BLaER1 (cell line): ENCODE results near the gene DOK3.

Source experiments
- H3K27ac ChIP-seq: shearing (Covaris generic); formaldehyde crosslinking; 2 replicates; pipeline ENCODE4 v1.8.1; 2022
- H3K27me3 ChIP-seq: shearing (Covaris generic); formaldehyde crosslinking; 2 replicates; pipeline ENCODE4 v1.8.1; 2022
- H3K36me3 ChIP-seq: shearing (Covaris generic); formaldehyde crosslinking; 2 replicates; pipeline ENCODE4 v1.8.1; 2022
- H3K4me1 ChIP-seq: shearing (Covaris generic); formaldehyde crosslinking; 2 replicates; pipeline ENCODE4 v1.8.1; 2022
- H3K4me2 ChIP-seq: shearing (Covaris generic); formaldehyde crosslinking; 2 replicates; pipeline ENCODE4 v1.8.1; 2022
- H3K4me3 ChIP-seq: shearing (Covaris generic); formaldehyde crosslinking; 2 replicates; pipeline ENCODE4 v1.8.1; 2022
- H3K9ac ChIP-seq: shearing (Covaris generic); formaldehyde crosslinking; 2 replicates; pipeline ENCODE4 v1.8.1; 2022
- H3K9me3 ChIP-seq: shearing (Covaris generic); formaldehyde crosslinking; 2 replicates; pipeline ENCODE4 v1.8.1; 2022
- H4K20me1 ChIP-seq: shearing (Covaris generic); formaldehyde crosslinking; 2 replicates; pipeline ENCODE4 v1.8.1; 2022
- Cebpa-rat ChIP-seq: shearing (Covaris generic); IDR thresholded peaks from 2 replicates; pipeline ENCODE4 v1.8.1; 2022

DOK3 gene

GRCh38 chr5:177509991-177510566 is 453 bp upstream of the DOK3 start:
- peak overlapping the region; percentile 91 for H3K4me3 ChIP-seq
- H3K27ac ChIP-seq, result peak overlapping the region; percentile 99
- peak overlapping the region; percentile 98 for H3K4me2 ChIP-seq
- TF ChIP-seq Cebpa-rat, result no peak
- peaks cover 79% of the 10 kb centered on the region for H3K36me3 ChIP-seq
- peaks cover 25% of the 10 kb centered on the region for H4K20me1 ChIP-seq
- peaks cover 78% of the 10 kb centered on the region for H3K4me1 ChIP-seq
- H3K9ac ChIP-seq, result peak overlapping the region; percentile 99
- no peaks in the 10 kb centered on the region for H3K9me3 ChIP-seq
- H3K27me3 ChIP-seq, result no peaks in the 10 kb centered on the region

- no peaks in the 10 kb centered on the region for H3K27me3 ChIP-seq
- TF ChIP-seq Cebpa-rat, result no peak
- peak overlapping the region; percentile 98 for H3K4me2 ChIP-seq
- peak overlapping the region; percentile 99 for H3K27ac ChIP-seq
- no peaks in the 10 kb centered on the region for H3K9me3 ChIP-seq
- peak overlapping the region; percentile 99 for H3K9ac ChIP-seq
- peaks cover 33% of the 10 kb centered on the region for H4K20me1 ChIP-seq
- H3K36me3 ChIP-seq, result peaks cover 79% of the 10 kb centered on the region
- peak overlapping the region; percentile 91 for H3K4me3 ChIP-seq
- H3K4me1 ChIP-seq, result peaks cover 78% of the 10 kb centered on the region
Measured at GRCh38 chr5:177508837-177509236, 789 bp downstream of the DOK3 start.

GRCh38 chr5:177508221-177508611 is 1.4 kb downstream of the DOK3 start:
- Histone ChIP-seq H3K4me3 (peak overlapping the region; percentile 91), H3K9me3 (no peaks in the 10 kb centered on the region), H3K4me1 (peaks cover 78% of the 10 kb centered on the region), H4K20me1 (peaks cover 40% of the 10 kb centered on the region), H3K4me2 (peak overlapping the region; percentile 98), H3K27ac (peak overlapping the region; percentile 99), H3K27me3 (no peaks in the 10 kb centered on the region), H3K36me3 (peaks cover 79% of the 10 kb centered on the region), H3K9ac (peak overlapping the region; percentile 99)
- no peak for TF ChIP-seq Cebpa-rat

GRCh38 chr5:177507596-177508220 is 1.9 kb downstream of the DOK3 start:
- Histone ChIP-seq H4K20me1 (peaks cover 45% of the 10 kb centered on the region), H3K9me3 (no peaks in the 10 kb centered on the region), H3K36me3 (peaks cover 79% of the 10 kb centered on the region), H3K27me3 (no peaks in the 10 kb centered on the region), H3K4me3 (peak overlapping the region; percentile 91), H3K9ac (peak overlapping the region; percentile 99), H3K4me1 (peaks cover 78% of the 10 kb centered on the region), H3K27ac (peak overlapping the region; percentile 99), H3K4me2 (peak overlapping the region; percentile 98)
- TF ChIP-seq Cebpa-rat, result no peak

- Histone ChIP-seq H3K9me3 (no peaks in the 10 kb centered on the region), H3K9ac (peak overlapping the region; percentile 99), H3K4me2 (peak overlapping the region; percentile 98), H3K4me1 (peaks cover 78% of the 10 kb centered on the region), H3K4me3 (peak overlapping the region; percentile 91), H3K27me3 (no peaks in the 10 kb centered on the region), H3K36me3 (peaks cover 76% of the 10 kb centered on the region), H3K27ac (peak overlapping the region; percentile 99), H4K20me1 (peaks cover 50% of the 10 kb centered on the region)
- no peak for TF ChIP-seq Cebpa-rat
Measured at GRCh38 chr5:177507165-177507564, 2.5 kb downstream of the DOK3 start.

- TF ChIP-seq Cebpa-rat, result no peak
Measured at GRCh38 chr5:177505075-177505474, 4.6 kb downstream of the DOK3 start.

GRCh38 chr5:177504086-177505056 is 5.3 kb downstream of the DOK3 start:
- H3K4me3 ChIP-seq, result peak overlapping the region; percentile 39; the same call in 1 of the 2 replicates
- H4K20me1 ChIP-seq, result peaks cover 63% of the 10 kb centered on the region
- H3K36me3 ChIP-seq, result peaks cover 63% of the 10 kb centered on the region
- peak overlapping the region; percentile 71 for H3K9ac ChIP-seq
- no peaks in the 10 kb centered on the region for H3K9me3 ChIP-seq
- TF ChIP-seq Cebpa-rat, result no peak
- H3K4me1 ChIP-seq, result peaks cover 83% of the 10 kb centered on the region
- no peaks in the 10 kb centered on the region for H3K27me3 ChIP-seq
- peak overlapping the region; percentile 72 for H3K27ac ChIP-seq
- peak overlapping the region; percentile 98 for H3K4me2 ChIP-seq

More at GRCh38 chr5:177505075-177505474, 4.6 kb downstream of the DOK3 start:
- H3K4me2 ChIP-seq, result peak overlapping the region; percentile 98
- H3K36me3 ChIP-seq, result peaks cover 63% of the 10 kb centered on the region
- no peaks in the 10 kb centered on the region for H3K9me3 ChIP-seq
- peak overlapping the region; percentile 72 for H3K27ac ChIP-seq
- peaks cover 78% of the 10 kb centered on the region for H3K4me1 ChIP-seq
- H4K20me1 ChIP-seq, result peaks cover 63% of the 10 kb centered on the region
- peak overlapping the region; percentile 39; the same call in 1 of the 2 replicates for H3K4me3 ChIP-seq
- peak overlapping the region; percentile 71 for H3K9ac ChIP-seq
- H3K27me3 ChIP-seq, result no peaks in the 10 kb centered on the region

- H3K9me3 ChIP-seq, result no peaks in the 10 kb centered on the region
- peak overlapping the region; percentile 72 for H3K27ac ChIP-seq
- no peak for TF ChIP-seq Cebpa-rat
- peak overlapping the region; percentile 28; the same call in 1 of the 2 replicates for H3K4me3 ChIP-seq
- H3K27me3 ChIP-seq, result no peaks in the 10 kb centered on the region
- H3K9ac ChIP-seq, result peak overlapping the region; percentile 71
- peak overlapping the region; percentile 98 for H3K4me2 ChIP-seq
- H3K36me3 ChIP-seq, result peaks cover 61% of the 10 kb centered on the region
- peaks cover 63% of the 10 kb centered on the region for H4K20me1 ChIP-seq
- H3K4me1 ChIP-seq, result peaks cover 91% of the 10 kb centered on the region
Measured at GRCh38 chr5:177503351-177504085, 6.1 kb downstream of the DOK3 start.

- H3K4me2 ChIP-seq, result peak overlapping the region; percentile 98
- peak overlapping the region; percentile 28; the same call in 1 of the 2 replicates for H3K4me3 ChIP-seq
- peaks cover 63% of the 10 kb centered on the region for H4K20me1 ChIP-seq
- peak overlapping the region; percentile 72 for H3K27ac ChIP-seq
- no peaks in the 10 kb centered on the region for H3K27me3 ChIP-seq
- no peaks in the 10 kb centered on the region for H3K9me3 ChIP-seq
- peaks cover 98% of the 10 kb centered on the region for H3K4me1 ChIP-seq
- peaks cover 55% of the 10 kb centered on the region for H3K36me3 ChIP-seq
- TF ChIP-seq Cebpa-rat, result no peak
- H3K9ac ChIP-seq, result peak overlapping the region; percentile 71
Measured at GRCh38 chr5:177502886-177503285, 6.7 kb downstream of the DOK3 start.
